ENCODE results near the gene MOK.

Gene MOK

GRCh38 chr14:102212356-102212755, 92.6 kb downstream of the MOK start:
- DNase-seq: no peak
- Mint-ChIP-seq H3K27me3 (no peaks in the 10 kb centered on the region), H3K27ac (no peak overlapping the region), H3K4me3 (no peak overlapping the region), H3K9me3 (no peaks in the 10 kb centered on the region), H3K36me3 (peaks cover 21 to 36% of the 10 kb centered on the region in 2 donors), H3K4me1 (peaks cover 7% of the 10 kb centered on the region in 2 donors)
- ATAC-seq (replicated peaks): no peak

DNA sequence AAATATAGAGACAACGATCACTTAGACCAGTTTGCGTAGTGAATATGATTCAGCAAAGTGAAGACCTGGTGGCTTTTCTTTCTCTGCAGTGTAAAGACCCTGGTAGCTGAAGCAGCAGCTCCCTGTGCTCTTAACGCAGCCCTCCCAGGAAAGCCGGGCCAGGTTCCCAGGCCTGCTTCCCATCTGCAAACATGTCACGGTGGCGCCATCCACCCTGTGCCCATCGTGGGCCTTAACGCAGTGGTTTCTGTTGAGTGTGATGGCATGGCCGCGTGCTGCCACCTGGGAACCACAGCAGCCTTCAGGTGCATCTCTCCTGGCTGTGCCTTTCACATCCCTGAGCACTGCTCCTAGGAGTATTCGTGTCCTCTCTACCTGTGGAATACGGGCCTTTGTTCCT, 93.7 kb downstream of the MOK start:
- peaks cover 5 to 7% of the 10 kb centered on the region in 2 donors for H3K4me1 Mint-ChIP-seq
- no peaks in the 10 kb centered on the region for H3K27me3 Mint-ChIP-seq
- H3K4me3 Mint-ChIP-seq: no peak overlapping the region
- ATAC-seq (replicated peaks) (no peak), DNase-seq (no peak)
- peaks cover 24 to 45% of the 10 kb centered on the region in 2 donors for H3K36me3 Mint-ChIP-seq
- H3K27ac Mint-ChIP-seq: peak overlapping the region; percentile 59
- no peaks in the 10 kb centered on the region for H3K9me3 Mint-ChIP-seq

GRCh38 chr14:102210421-102211042, 94.4 kb downstream of the MOK start:
- no peaks in the 10 kb centered on the region for H3K9me3 Mint-ChIP-seq
- no peak overlapping the region for H3K4me3 Mint-ChIP-seq
- peaks cover 0 to 3% of the 10 kb centered on the region in 2 donors for H3K4me1 Mint-ChIP-seq
- no peak overlapping the region for H3K27ac Mint-ChIP-seq
- H3K36me3 Mint-ChIP-seq: peaks cover 22 to 41% of the 10 kb centered on the region in 2 donors
- no peak for ATAC-seq (replicated peaks)
- no peak for DNase-seq
- H3K27me3 Mint-ChIP-seq: no peaks in the 10 kb centered on the region

- no peak overlapping the region for H3K4me3 Mint-ChIP-seq
- no peak for DNase-seq
- no peaks in the 10 kb centered on the region for H3K27me3 Mint-ChIP-seq
- no peak overlapping the region for H3K27ac Mint-ChIP-seq
- peaks cover 0 to 2% of the 10 kb centered on the region in 2 donors for H3K4me1 Mint-ChIP-seq
- no peaks in the 10 kb centered on the region for H3K9me3 Mint-ChIP-seq
- peaks cover 22 to 47% of the 10 kb centered on the region in 2 donors for H3K36me3 Mint-ChIP-seq
- ATAC-seq (replicated peaks): no peak
These were observed 95.6 kb downstream of the MOK start for GRCh38 chr14:102209224-102209966.

DNA sequence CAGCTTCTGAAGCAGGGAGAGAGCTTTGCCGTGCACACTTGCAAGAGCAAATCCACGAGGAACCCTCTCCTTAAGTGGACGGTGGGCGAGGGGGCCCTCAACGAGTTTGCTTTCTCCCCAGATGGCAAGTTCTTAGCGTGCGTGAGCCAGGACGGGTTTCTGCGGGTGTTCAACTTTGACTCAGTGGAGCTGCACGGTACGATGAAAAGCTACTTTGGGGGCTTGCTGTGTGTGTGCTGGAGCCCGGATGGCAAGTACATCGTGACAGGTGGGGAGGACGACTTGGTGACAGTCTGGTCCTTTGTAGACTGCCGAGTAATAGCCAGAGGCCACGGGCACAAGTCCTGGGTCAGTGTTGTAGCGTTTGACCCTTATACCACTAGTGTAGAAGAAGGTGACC, 96.2 kb downstream of the MOK start:
- Mint-ChIP-seq H3K4me1 (peaks cover 0 to 2% of the 10 kb centered on the region in 2 donors), H3K27ac (no peak overlapping the region), H3K36me3 (peaks cover 24 to 53% of the 10 kb centered on the region in 2 donors), H3K27me3 (no peaks in the 10 kb centered on the region), H3K9me3 (no peaks in the 10 kb centered on the region), H3K4me3 (no peak overlapping the region)
- ATAC-seq (replicated peaks) (no peak), DNase-seq (no peak)

- no peak for ATAC-seq (replicated peaks)
- no peak for DNase-seq
- Mint-ChIP-seq H3K27me3 (no peaks in the 10 kb centered on the region), H3K36me3 (peaks cover 23 to 51% of the 10 kb centered on the region in 2 donors), H3K9me3 (no peaks in the 10 kb centered on the region), H3K4me3 (no peak overlapping the region), H3K27ac (peak overlapping the region; percentile 31), H3K4me1 (peaks cover 3 to 8% of the 10 kb centered on the region in 2 donors)
These were observed 97.1 kb downstream of the MOK start for GRCh38 chr14:102207831-102208365.

- H3K36me3 Mint-ChIP-seq: peaks cover 23 to 54% of the 10 kb centered on the region in 2 donors
These were observed 98.0 kb downstream of the MOK start for GRCh38 chr14:102206918-102207317.

GRCh38 chr14:102205560-102205959, 99.4 kb downstream of the MOK start:
- Mint-ChIP-seq H3K27ac (no peak overlapping the region), H3K27me3 (no peaks in the 10 kb centered on the region), H3K4me3 (no peak overlapping the region), H3K9me3 (no peaks in the 10 kb centered on the region), H3K4me1 (peaks cover 20 to 31% of the 10 kb centered on the region in 2 donors), H3K36me3 (peaks cover 26 to 59% of the 10 kb centered on the region in 2 donors)
- no peak for ATAC-seq (replicated peaks)
- DNase-seq: no peak

More at GRCh38 chr14:102206918-102207317, 98.0 kb downstream of the MOK start:
- no peak for ATAC-seq (replicated peaks)
- H3K27me3 Mint-ChIP-seq: no peaks in the 10 kb centered on the region
- peak overlapping the region; percentile 31 for H3K27ac Mint-ChIP-seq
- no peaks in the 10 kb centered on the region for H3K9me3 Mint-ChIP-seq
- DNase-seq: no peak
- peaks cover 9 to 18% of the 10 kb centered on the region in 2 donors for H3K4me1 Mint-ChIP-seq
- H3K4me3 Mint-ChIP-seq: no peak overlapping the region

- Mint-ChIP-seq H3K27ac (no peak overlapping the region), H3K27me3 (no peaks in the 10 kb centered on the region), H3K4me1 (peaks cover 25 to 34% of the 10 kb centered on the region in 2 donors), H3K9me3 (no peaks in the 10 kb centered on the region), H3K36me3 (peaks cover 20 to 62% of the 10 kb centered on the region in 2 donors), H3K4me3 (no peak overlapping the region)
- ATAC-seq (replicated peaks) (no peak), DNase-seq (no peak)
These were observed 101.6 kb downstream of the MOK start for GRCh38 chr14:102203382-102203781.

GRCh38 chr14:102202944-102203343, 102.0 kb downstream of the MOK start:
- peak; percentile 89 to 90 for ATAC-seq (replicated peaks)
- DNase-seq: no peak
- Mint-ChIP-seq H3K4me1 (peaks cover 25 to 34% of the 10 kb centered on the region in 2 donors), H3K4me3 (no peak overlapping the region), H3K36me3 (peaks cover 21 to 63% of the 10 kb centered on the region in 2 donors), H3K9me3 (no peaks in the 10 kb centered on the region), H3K27ac (no peak overlapping the region), H3K27me3 (no peaks in the 10 kb centered on the region)

GRCh38 chr14:102201776-102202175, 103.2 kb downstream of the MOK start:
- ATAC-seq (replicated peaks): peak in 1 of 2 donors; percentile 5
- H3K36me3 Mint-ChIP-seq: peaks cover 23 to 61% of the 10 kb centered on the region in 2 donors

DNA sequence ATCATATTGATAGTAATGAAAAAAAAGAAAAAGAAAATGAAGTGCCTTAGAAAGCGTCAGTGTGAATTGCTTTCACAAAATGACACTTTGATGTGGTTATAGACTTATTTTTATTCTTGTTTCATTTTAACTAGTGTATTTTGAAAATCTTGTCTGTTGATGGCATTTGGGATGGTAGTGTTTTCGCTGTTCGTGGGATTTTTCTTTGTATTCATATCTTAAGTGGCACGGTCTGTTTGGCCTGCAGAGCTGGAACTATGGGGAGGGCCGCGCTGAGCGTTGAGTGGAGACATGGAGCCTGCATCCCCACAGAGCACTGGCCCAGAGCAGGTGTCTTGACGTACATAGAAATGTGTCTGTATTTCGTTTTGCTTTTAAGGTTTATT, 103.6 kb downstream of the MOK start:
- Mint-ChIP-seq H3K27me3 (no peaks in the 10 kb centered on the region), H3K27ac (no peak overlapping the region), H3K4me3 (peak overlapping the region; percentile 4 to 31), H3K36me3 (peaks cover 23 to 60% of the 10 kb centered on the region in 2 donors), H3K4me1 (peaks cover 29 to 44% of the 10 kb centered on the region in 2 donors), H3K9me3 (no peaks in the 10 kb centered on the region)
- DNase-seq (no peak), ATAC-seq (replicated peaks) (peak; percentile 41 to 73)

More at GRCh38 chr14:102201776-102202175, 103.2 kb downstream of the MOK start:
- no peaks in the 10 kb centered on the region for H3K9me3 Mint-ChIP-seq
- no peak for DNase-seq
- no peaks in the 10 kb centered on the region for H3K27me3 Mint-ChIP-seq
- H3K4me3 Mint-ChIP-seq: peak overlapping the region; percentile 21 to 31
- H3K4me1 Mint-ChIP-seq: peaks cover 29 to 44% of the 10 kb centered on the region in 2 donors
- peak overlapping the region; percentile 77 for H3K27ac Mint-ChIP-seq

DNA sequence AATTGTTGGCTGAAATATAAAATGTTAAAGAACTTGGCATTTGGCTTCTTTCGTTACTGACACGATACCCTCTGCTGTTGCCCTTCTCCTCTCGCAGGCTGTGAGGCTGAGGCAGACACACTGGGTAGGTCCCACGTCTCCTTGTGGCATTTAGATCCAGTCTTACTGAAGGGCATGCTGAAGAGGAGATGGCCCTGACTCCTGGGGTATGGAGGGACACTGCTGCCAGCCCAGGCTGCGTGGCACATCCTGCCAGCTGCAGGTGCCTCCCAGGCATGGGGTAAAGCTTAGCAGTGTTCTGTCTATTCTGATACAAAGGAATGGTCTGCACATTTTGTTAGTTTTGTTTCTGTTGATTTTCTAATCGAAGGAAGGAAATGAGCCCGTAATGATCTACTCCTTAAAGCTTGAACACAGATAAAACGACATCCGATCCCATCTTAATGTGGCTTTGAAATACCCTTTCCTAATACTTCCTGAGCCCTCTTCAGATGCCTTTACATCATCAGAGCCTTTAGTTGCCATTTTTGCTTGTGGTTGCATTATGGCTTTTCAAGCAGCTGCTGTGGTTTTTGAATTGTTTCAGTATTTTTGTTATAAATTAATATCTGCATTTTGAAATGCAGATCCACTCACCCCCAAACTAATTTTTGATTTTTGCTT, 104.1 kb downstream of the MOK start:
- no peaks in the 10 kb centered on the region for H3K27me3 Mint-ChIP-seq
- H3K27ac Mint-ChIP-seq: no peak overlapping the region
- peaks cover 29 to 44% of the 10 kb centered on the region in 2 donors for H3K4me1 Mint-ChIP-seq
- DNase-seq: no peak
- ATAC-seq (replicated peaks): peak; percentile 9 to 26
- no peak overlapping the region for H3K4me3 Mint-ChIP-seq
- no peaks in the 10 kb centered on the region for H3K9me3 Mint-ChIP-seq
- H3K36me3 Mint-ChIP-seq: peaks cover 23 to 63% of the 10 kb centered on the region in 2 donors

DNA sequence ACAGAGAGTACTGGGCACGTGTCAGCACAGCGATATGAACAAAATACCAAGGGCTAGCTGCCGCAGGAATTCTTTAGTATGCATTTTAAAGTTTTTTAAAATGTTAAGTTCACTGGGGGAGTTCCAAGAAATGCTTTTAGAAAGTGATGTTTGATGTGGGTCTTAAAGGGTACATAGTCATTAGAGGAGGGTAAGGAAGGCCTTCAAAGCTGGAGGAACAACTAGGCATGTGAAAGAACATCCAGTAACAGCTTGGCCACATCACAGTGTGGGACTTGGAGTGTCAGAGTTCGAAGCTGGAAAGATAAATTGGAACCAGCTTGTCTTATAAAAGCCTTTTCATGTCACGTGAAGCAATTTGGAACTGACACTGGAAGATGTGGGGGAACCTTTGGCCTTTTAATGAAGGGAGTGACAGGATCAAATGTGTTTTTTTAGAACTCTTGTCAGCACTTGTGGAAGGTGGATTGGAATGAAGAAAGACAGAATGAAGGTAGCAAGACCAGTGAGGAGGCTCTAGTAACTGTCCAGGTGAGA, 107.6 kb downstream of the MOK start:
- peaks cover 19 to 52% of the 10 kb centered on the region in 2 donors for H3K36me3 Mint-ChIP-seq
- DNase-seq: no peak
- no peaks in the 10 kb centered on the region for H3K9me3 Mint-ChIP-seq
- H3K27me3 Mint-ChIP-seq: no peaks in the 10 kb centered on the region
- H3K27ac Mint-ChIP-seq: peak overlapping the region; percentile 2
- ATAC-seq (replicated peaks): no peak
- H3K4me1 Mint-ChIP-seq: peaks cover 32 to 55% of the 10 kb centered on the region in 2 donors
- H3K4me3 Mint-ChIP-seq: no peak overlapping the region

Measured in stimulated activated naive B cell treated with anti-CD40 and anti-IgM and Interleukin-4, amounts not matched to agents 10 μg/mL and 1 μg/mL and 100 μg/mL, for 72 hours (primary cell).